Measurements from ENCODE around the gene BORCS6. TPM values are rescaled to one million over a fixed set of nuclear protein-coding genes. Genes with fewer than 3 reads are reported as not detected.

The BORCS6 gene
- total and polyA plus RNA-seq, 2 donors, result 8.5 to 11.4 TPM

- 31% methylated on average over 32 of the region's 32 CpGs for whole genome bisulfite sequencing
- Histone ChIP-seq H3K27me3 (ENCODE audit: control insufficient read depth in 2 of 2, insufficient read depth in 1 of 2, low read length in 1 of 2) (no peaks in the 10 kb centered on the region), H3K27ac (ENCODE audit: low read depth in 1 of 2, low read length in 1 of 2) (peak overlapping the region in 1 of 2 donors; percentile 78), H3K4me1 (ENCODE audit: control insufficient read depth in 2 of 2, insufficient read depth in 2 of 2, low read length in 2 of 2) (peaks cover 0 to 37% of the 10 kb centered on the region in 2 donors), H3K9me3 (ENCODE audit: control insufficient read depth in 2 of 2, insufficient read depth in 1 of 2, low read length in 1 of 2) (no peaks in the 10 kb centered on the region), H3K36me3 (ENCODE audit: control insufficient read depth in 2 of 2, insufficient read depth in 2 of 2, low read length in 1 of 2) (peaks cover 42 to 50% of the 10 kb centered on the region in 2 donors), H3K4me3 (ENCODE audit: low read length in 2 of 2) (peak overlapping the region in 1 of 2 donors; percentile 19)
- DNase-seq (ENCODE audit: low read depth in 6 of 9, low spot score in 9 of 9), result peak in 2 of 9 donors; percentile 57 to 75
Measured at GRCh38 chr17:8226536-8227237, 36.7 kb upstream of the BORCS6 start.

- peak in 2 of 9 donors; percentile 23 to 48 for DNase-seq (ENCODE audit: low read depth in 6 of 9, low spot score in 9 of 9)
- H3K27me3 ChIP-seq (ENCODE audit: control insufficient read depth in 2 of 2, insufficient read depth in 1 of 2, low read length in 1 of 2), result no peaks in the 10 kb centered on the region
- H3K36me3 ChIP-seq (ENCODE audit: control insufficient read depth in 2 of 2, insufficient read depth in 2 of 2, low read length in 1 of 2), result peaks cover 35 to 43% of the 10 kb centered on the region in 2 donors
- 85% methylated on average over 20 of the region's 20 CpGs for WGBS
- no peaks in the 10 kb centered on the region for H3K9me3 ChIP-seq (ENCODE audit: control insufficient read depth in 2 of 2, insufficient read depth in 1 of 2, low read length in 1 of 2)
- peaks cover 0 to 43% of the 10 kb centered on the region in 2 donors for H3K4me1 ChIP-seq (ENCODE audit: control insufficient read depth in 2 of 2, insufficient read depth in 2 of 2, low read length in 2 of 2)
- no peak overlapping the region for H3K4me3 ChIP-seq (ENCODE audit: low read length in 2 of 2)
- peak overlapping the region in 1 of 2 donors; percentile 78 for H3K27ac ChIP-seq (ENCODE audit: low read depth in 1 of 2, low read length in 1 of 2)
Measured at GRCh38 chr17:8225813-8226535, 36.0 kb upstream of the BORCS6 start.

GRCh38 chr17:8224891-8225812 is 35.2 kb upstream of the BORCS6 start:
- no peak for DNase-seq (ENCODE audit: low read depth in 6 of 9, low spot score in 9 of 9)
- Histone ChIP-seq H3K36me3 (ENCODE audit: control insufficient read depth in 2 of 2, insufficient read depth in 2 of 2, low read length in 1 of 2) (peaks cover 27 to 34% of the 10 kb centered on the region in 2 donors), H3K4me3 (ENCODE audit: low read length in 2 of 2) (no peak overlapping the region), H3K9me3 (ENCODE audit: control insufficient read depth in 2 of 2, insufficient read depth in 1 of 2, low read length in 1 of 2) (no peaks in the 10 kb centered on the region), H3K27ac (ENCODE audit: low read depth in 1 of 2, low read length in 1 of 2) (peak overlapping the region in 1 of 2 donors; percentile 58), H3K4me1 (ENCODE audit: control insufficient read depth in 2 of 2, insufficient read depth in 2 of 2, low read length in 2 of 2) (peaks cover 0 to 47% of the 10 kb centered on the region in 2 donors), H3K27me3 (ENCODE audit: control insufficient read depth in 2 of 2, insufficient read depth in 1 of 2, low read length in 1 of 2) (no peaks in the 10 kb centered on the region)
- WGBS, result 97% methylated on average over 26 of the region's 26 CpGs

GRCh38 chr17:8223356-8224126 is 33.6 kb upstream of the BORCS6 start:
- Histone ChIP-seq H3K27ac (ENCODE audit: low read depth in 1 of 2, low read length in 1 of 2) (peak overlapping the region; percentile 96 to 98), H3K9me3 (ENCODE audit: control insufficient read depth in 2 of 2, insufficient read depth in 1 of 2, low read length in 1 of 2) (no peaks in the 10 kb centered on the region), H3K36me3 (ENCODE audit: control insufficient read depth in 2 of 2, insufficient read depth in 2 of 2, low read length in 1 of 2) (peaks cover 14 to 18% of the 10 kb centered on the region in 2 donors), H3K27me3 (ENCODE audit: control insufficient read depth in 2 of 2, insufficient read depth in 1 of 2, low read length in 1 of 2) (no peaks in the 10 kb centered on the region), H3K4me3 (ENCODE audit: low read length in 2 of 2) (peak overlapping the region; percentile 77), H3K4me1 (ENCODE audit: control insufficient read depth in 2 of 2, insufficient read depth in 2 of 2, low read length in 2 of 2) (peaks cover 0 to 47% of the 10 kb centered on the region in 2 donors)
- WGBS, result 25% methylated on average over 27 of the region's 27 CpGs
- DNase-seq (ENCODE audit: low read depth in 6 of 9, low spot score in 9 of 9), result peak in 3 of 9 donors; percentile 33 to 67 (median 48)

- Histone ChIP-seq H3K9me3 (ENCODE audit: control insufficient read depth in 2 of 2, insufficient read depth in 1 of 2, low read length in 1 of 2) (no peaks in the 10 kb centered on the region), H3K4me3 (ENCODE audit: low read length in 2 of 2) (peak overlapping the region; percentile 77), H3K4me1 (ENCODE audit: control insufficient read depth in 2 of 2, insufficient read depth in 2 of 2, low read length in 2 of 2) (peaks cover 0 to 47% of the 10 kb centered on the region in 2 donors), H3K36me3 (ENCODE audit: control insufficient read depth in 2 of 2, insufficient read depth in 2 of 2, low read length in 1 of 2) (peaks cover 8 to 11% of the 10 kb centered on the region in 2 donors), H3K27me3 (ENCODE audit: control insufficient read depth in 2 of 2, insufficient read depth in 1 of 2, low read length in 1 of 2) (no peaks in the 10 kb centered on the region), H3K27ac (ENCODE audit: low read depth in 1 of 2, low read length in 1 of 2) (peak overlapping the region; percentile 96 to 98)
- peak in 8 of 9 donors; percentile 74 to 93 (median 84) for DNase-seq (ENCODE audit: low read depth in 6 of 9, low spot score in 9 of 9)
- under 1% methylated on average over 49 of the region's 49 CpGs for WGBS
Measured at GRCh38 chr17:8222630-8223355, 32.8 kb upstream of the BORCS6 start.

- H3K4me3 ChIP-seq (ENCODE audit: low read length in 2 of 2), result peak overlapping the region; percentile 77
- no peaks in the 10 kb centered on the region for H3K27me3 ChIP-seq (ENCODE audit: control insufficient read depth in 2 of 2, insufficient read depth in 1 of 2, low read length in 1 of 2)
- peaks cover 3 to 6% of the 10 kb centered on the region in 2 donors for H3K36me3 ChIP-seq (ENCODE audit: control insufficient read depth in 2 of 2, insufficient read depth in 2 of 2, low read length in 1 of 2)
- under 1% methylated on average over 9 of the region's 9 CpGs for WGBS
- peaks cover 0 to 45% of the 10 kb centered on the region in 2 donors for H3K4me1 ChIP-seq (ENCODE audit: control insufficient read depth in 2 of 2, insufficient read depth in 2 of 2, low read length in 2 of 2)
- H3K9me3 ChIP-seq (ENCODE audit: control insufficient read depth in 2 of 2, insufficient read depth in 1 of 2, low read length in 1 of 2), result no peaks in the 10 kb centered on the region
- H3K27ac ChIP-seq (ENCODE audit: low read depth in 1 of 2, low read length in 1 of 2), result peak overlapping the region; percentile 96 to 98
- peak in 2 of 9 donors; percentile 51 to 56 for DNase-seq (ENCODE audit: low read depth in 6 of 9, low spot score in 9 of 9)
Measured at GRCh38 chr17:8222380-8222629, 32.3 kb upstream of the BORCS6 start.

GRCh38 chr17:8221663-8222379 is 31.8 kb upstream of the BORCS6 start:
- WGBS, result under 1% methylated on average over 40 of the region's 40 CpGs
- Histone ChIP-seq H3K27ac (ENCODE audit: low read depth in 1 of 2, low read length in 1 of 2) (peak overlapping the region; percentile 98 to 99), H3K4me3 (ENCODE audit: low read length in 2 of 2) (peak overlapping the region; percentile 77), H3K9me3 (ENCODE audit: control insufficient read depth in 2 of 2, insufficient read depth in 1 of 2, low read length in 1 of 2) (no peaks in the 10 kb centered on the region), H3K27me3 (ENCODE audit: control insufficient read depth in 2 of 2, insufficient read depth in 1 of 2, low read length in 1 of 2) (no peaks in the 10 kb centered on the region), H3K4me1 (ENCODE audit: control insufficient read depth in 2 of 2, insufficient read depth in 2 of 2, low read length in 2 of 2) (peaks cover 0 to 40% of the 10 kb centered on the region in 2 donors), H3K36me3 (ENCODE audit: control insufficient read depth in 2 of 2, insufficient read depth in 2 of 2, low read length in 1 of 2) (peaks cover 2 to 3% of the 10 kb centered on the region in 2 donors)
- DNase-seq (ENCODE audit: low read depth in 6 of 9, low spot score in 9 of 9), result peak; percentile 72 to 97 (median 95)
